Endothelial cell of umbilical vein (primary cell): Measurements from ENCODE around the gene CHST15. TPM values are rescaled to one million over a fixed set of nuclear protein-coding genes. Genes with fewer than 3 reads are reported as not detected.

ENCODE experiments used
- BruUV-seq: library from RNA; stranded (reverse); fragments of 400-500 nt; replicated peaks from 2 replicates; lab custom pipeline; 2021; lab: Mats Ljungman, UMichigan
- CTCF ChIA-PET: fragments of 300-600, 350-600 bp; sonication (Branson Sonifier 250); formaldehyde crosslinking; loops from one replicate; lab custom pipeline; 2021; ENCODE audit warnings: antibody characterized with exemption, inconsistent platforms; lab: Charles Lee
- POLR2A ChIA-PET: fragments of 300-600, 350-600 bp; sonication (Branson Sonifier 250); formaldehyde crosslinking; loops from one replicate; lab custom pipeline; 2021; ENCODE audit warnings: antibody characterized with exemption, inconsistent platforms; lab: Charles Lee
- DNase-seq: peaks from one replicate; pipeline ENCODE4 v3.0.0-alpha.2; 2011; ENCODE audit warnings: low read depth, low spot score
- FAIRE-seq: peaks from 2 replicates; lab custom pipeline; 2011; peaks lifted over from hg19 to GRCh38; lab: Jason Lieb, UNC
- H2AFZ ChIP-seq: 2 replicates; pipeline ENCODE4 v1.6.0; 2012; ENCODE audit warnings: low read depth, low read length, control low read depth, inconsistent platforms
- H3K27ac ChIP-seq: 2 replicates; pipeline ENCODE4 v1.5.1; 2011; ENCODE audit warnings: low read depth, mild to moderate bottlenecking, control low read depth, low read length, moderate library complexity; ENCODE audit not compliant: insufficient read depth
- H3K27me3 ChIP-seq, 2 experiments: 2 replicates each; pipeline versions ENCODE4 v1.6.0 to v1.6.1; 2011; ENCODE audit warnings: low read length in 2 of 2, mixed read lengths in 1 of 2; ENCODE audit not compliant: control insufficient read depth in 2 of 2, insufficient read depth in 2 of 2
- H3K36me3 ChIP-seq, 2 experiments: 2 replicates in 1 of 2; 3 replicates in 1 of 2; pipeline ENCODE4 v1.5.1; 2011; ENCODE audit warnings: low read length in 2 of 2, mild to moderate bottlenecking in 1 of 2, moderate library complexity in 1 of 2; ENCODE audit not compliant: control insufficient read depth in 2 of 2, insufficient read depth in 2 of 2; ENCODE audit errors: extremely low read depth in 1 of 2
- H3K4me1 ChIP-seq: 3 replicates; pipeline ENCODE4 v1.5.1; 2011; ENCODE audit warnings: mild to moderate bottlenecking, low read length; ENCODE audit not compliant: control insufficient read depth, insufficient read depth; ENCODE audit errors: extremely low read depth
- H3K4me2 ChIP-seq: 2 replicates; pipeline ENCODE4 v1.6.1; 2011; ENCODE audit warnings: low read length, control low read depth, mixed read lengths; ENCODE audit not compliant: insufficient read depth
- H3K4me3 ChIP-seq, 3 experiments: fragments of 200-600 bp in 1 of 3; sonication (generic), shearing (Covaris generic) in 1 of 3; replicated peaks in 1 of 3; 2 replicates each; pipeline ENCODE4 v1.5.1; 2011 to 2016; ENCODE audit warnings: control low read depth in 3 of 3, low read length in 3 of 3, mild to moderate bottlenecking in 2 of 3, inconsistent platforms in 1 of 3, low read depth in 1 of 3, moderate library complexity in 1 of 3; ENCODE audit not compliant: insufficient read depth in 1 of 3
- H3K79me2 ChIP-seq: 2 replicates; pipeline ENCODE4 v1.6.0; 2012; ENCODE audit warnings: low read length, inconsistent platforms; ENCODE audit not compliant: control insufficient read depth, insufficient read depth
- H3K9ac ChIP-seq: replicated peaks from 2 replicates; pipeline ENCODE3; 2011; ENCODE audit warnings: low read length, control low read depth; ENCODE audit not compliant: insufficient read depth; ENCODE audit errors: extremely low read depth
- H3K9me1 ChIP-seq: replicated peaks from 3 replicates; pipeline ENCODE4 v1.6.0; 2011; ENCODE audit warnings: mild to moderate bottlenecking, low read length; ENCODE audit not compliant: control insufficient read depth, insufficient read depth; ENCODE audit errors: extremely low read depth
- H3K9me3 ChIP-seq: replicated peaks from 2 replicates; pipeline ENCODE4 v1.5.1; 2012; ENCODE audit warnings: low read length, inconsistent platforms; ENCODE audit not compliant: control insufficient read depth, insufficient read depth
- H4K20me1 ChIP-seq: replicated peaks from 2 replicates; pipeline ENCODE3; 2011; ENCODE audit warnings: mild to moderate bottlenecking, low read length; ENCODE audit not compliant: control insufficient read depth, insufficient read depth; ENCODE audit errors: extremely low read depth
- EZH2 ChIP-seq: IDR thresholded peaks from 2 replicates; pipeline ENCODE4 v1.6.1; 2012; ENCODE audit warnings: borderline replicate concordance, low read depth, mild to moderate bottlenecking, moderate library complexity, low read length, inconsistent platforms; ENCODE audit not compliant: severe bottlenecking
- FOS ChIP-seq: IDR thresholded peaks from 2 replicates; pipeline ENCODE4 v1.6.1; 2011; ENCODE audit warnings: mild to moderate bottlenecking, low read length, moderate library complexity, borderline replicate concordance; ENCODE audit not compliant: insufficient read depth
- GATA2 ChIP-seq: IDR thresholded peaks from 2 replicates; pipeline ENCODE4 v1.7.0; 2011; ENCODE audit warnings: low read depth, mild to moderate bottlenecking, moderate library complexity, mixed read lengths, low read length; ENCODE audit not compliant: insufficient read length, insufficient read depth
- JUN ChIP-seq: IDR thresholded peaks from 2 replicates; pipeline ENCODE4 v1.6.1; 2011; ENCODE audit warnings: borderline replicate concordance, low read depth; ENCODE audit not compliant: insufficient read length, insufficient read depth
- MYC ChIP-seq: IDR thresholded peaks from one replicate; pipeline ENCODE4 v1.6.1; 2011; ENCODE audit warnings: mild to moderate bottlenecking, low read depth, low read length
- POLR2A ChIP-seq: IDR thresholded peaks from 2 replicates; pipeline ENCODE4 v1.6.1; 2012; ENCODE audit warnings: low read depth, mild to moderate bottlenecking, control low read depth, low read length
- POLR2AphosphoS5 ChIP-seq: IDR thresholded peaks from 2 replicates; pipeline ENCODE4 v1.6.1; 2012; ENCODE audit warnings: low read depth, mild to moderate bottlenecking, control low read depth, low read length, moderate library complexity; ENCODE audit not compliant: insufficient read depth
- dilution Hi-C: fragments of 300-500 bp; cut with MboI; formaldehyde crosslinking; loops from one replicate; pipeline ENCODE4 v1.15.0; 2019; ENCODE audit warnings: low sequenced_read_pairs; ENCODE audit not compliant: extremely low pct_ligation_motif_present
- intact Hi-C: fragments of 100-400 bp; cut with micrococcal nuclease; formaldehyde crosslinking; loops from one replicate; pipeline ENCODE4 v1.10.0; 2022
- polyA plus RNA-seq, 4 experiments: library from polyadenylated mRNA; depleted of rRNA in 3 of 4; stranded (reverse) in 3 of 4; unstranded in 1 of 4; fragments of >200 nt; gene quantifications; 2 replicates each; pipeline versions ENCODE4 v1.2.1 to v1.2.3, GENCODE V29; 2011 to 2012; ENCODE audit warnings: missing spikeins in 1 of 4
- total RNA-seq: library from RNA; stranded (reverse); gene quantifications from 2 replicates; pipeline ENCODE4 v1.2.3, GENCODE V29; 2021
- TF ChIP-seq, protein P1 (sequence below): IDR thresholded peaks from 2 replicates; pipeline ENCODE4 v1.6.1; 2011; ENCODE audit not compliant: insufficient read depth, insufficient read length
- TF ChIP-seq, protein P2 (sequence below), 2 donors: IDR thresholded peaks; 1 replicate in 1 of 2; 2 replicates in 1 of 2; pipeline ENCODE4 v1.5.1; 2011; ENCODE audit warnings: low read length in 2 of 2, mild to moderate bottlenecking in 2 of 2, moderate library complexity in 2 of 2, control low read depth in 1 of 2, inconsistent platforms in 1 of 2, low read depth in 1 of 2; ENCODE audit not compliant: insufficient read depth in 1 of 2; ENCODE audit errors: extremely low read depth in 1 of 2

CHST15 gene
- total and polyA plus RNA-seq, 2 donors (not counting 3 experiments of a cell fraction or from before 2014, with no cell fraction given), result 23.1 to 29.2 TPM

DNA sequence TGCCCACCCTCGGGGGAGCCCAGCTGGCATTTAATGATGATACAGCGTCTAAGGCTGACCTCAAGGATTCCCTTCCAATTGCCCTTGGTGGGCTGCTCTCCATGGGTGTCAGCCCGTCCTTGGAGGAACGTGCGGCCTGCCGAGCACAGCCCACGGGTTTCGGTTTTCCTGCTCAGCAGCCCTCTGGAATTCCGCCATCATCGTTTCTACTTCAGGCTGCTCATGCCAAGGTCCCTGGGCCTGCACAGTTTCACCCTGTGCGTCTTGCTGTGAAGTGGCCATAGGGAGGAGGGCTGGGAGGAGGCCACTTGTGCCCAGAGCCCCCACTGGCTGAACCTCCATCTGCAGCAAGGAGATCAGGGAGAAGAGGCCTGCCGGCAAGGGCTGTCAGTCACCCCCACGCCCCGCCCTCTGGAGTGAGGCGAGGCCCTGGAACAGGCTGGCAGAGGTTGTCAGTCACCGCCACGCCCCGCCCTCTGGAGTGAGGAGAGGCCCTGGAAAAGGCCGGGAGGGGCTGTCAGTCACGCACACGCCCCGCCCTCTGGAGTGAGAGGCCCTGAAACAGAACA lies 82.8 kb downstream of the CHST15 start:
- Histone ChIP-seq H2AFZ (no peak overlapping the region), H3K9me3 (no peaks in the 10 kb centered on the region), H3K36me3 (peaks cover 0 to 12% of the 10 kb centered on the region in 2 experiments), H3K27me3 (no peaks in the 10 kb centered on the region), H3K27ac (no peak overlapping the region), H3K4me3 (no peak overlapping the region), H3K4me1 (no peaks in the 10 kb centered on the region), H3K79me2 (no peaks in the 10 kb centered on the region), H4K20me1 (no peaks in the 10 kb centered on the region), H3K4me2 (no peak overlapping the region), H3K9ac (no peak overlapping the region), H3K9me1 (no peaks in the 10 kb centered on the region)
- ChIA-PET CTCF (interaction anchor here (2.1 kb wide), 1 partner anchor 378 kb away, joined by 6 read pairs; no protein-coding TSS in a partner anchor), POLR2A (no interaction called here)
- intact Hi-C loops, result no loop called here
- dilution Hi-C loops, result no loop called here
- FAIRE-seq, result no peak
- no TSS peak for BruUV-seq
- no peak for DNase-seq
- TF ChIP-seq GATA2, result no peak
- TF ChIP-seq MYC, result no peak
- no peak for TF ChIP-seq JUN
- TF ChIP-seq POLR2A, result no peak
- no peak for TF ChIP-seq POLR2AphosphoS5
- TF ChIP-seq, protein P1, sequence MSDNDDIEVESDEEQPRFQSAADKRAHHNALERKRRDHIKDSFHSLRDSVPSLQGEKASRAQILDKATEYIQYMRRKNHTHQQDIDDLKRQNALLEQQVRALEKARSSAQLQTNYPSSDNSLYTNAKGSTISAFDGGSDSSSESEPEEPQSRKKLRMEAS, result no peak
- TF ChIP-seq FOS, result no peak
- TF ChIP-seq, protein P2, sequence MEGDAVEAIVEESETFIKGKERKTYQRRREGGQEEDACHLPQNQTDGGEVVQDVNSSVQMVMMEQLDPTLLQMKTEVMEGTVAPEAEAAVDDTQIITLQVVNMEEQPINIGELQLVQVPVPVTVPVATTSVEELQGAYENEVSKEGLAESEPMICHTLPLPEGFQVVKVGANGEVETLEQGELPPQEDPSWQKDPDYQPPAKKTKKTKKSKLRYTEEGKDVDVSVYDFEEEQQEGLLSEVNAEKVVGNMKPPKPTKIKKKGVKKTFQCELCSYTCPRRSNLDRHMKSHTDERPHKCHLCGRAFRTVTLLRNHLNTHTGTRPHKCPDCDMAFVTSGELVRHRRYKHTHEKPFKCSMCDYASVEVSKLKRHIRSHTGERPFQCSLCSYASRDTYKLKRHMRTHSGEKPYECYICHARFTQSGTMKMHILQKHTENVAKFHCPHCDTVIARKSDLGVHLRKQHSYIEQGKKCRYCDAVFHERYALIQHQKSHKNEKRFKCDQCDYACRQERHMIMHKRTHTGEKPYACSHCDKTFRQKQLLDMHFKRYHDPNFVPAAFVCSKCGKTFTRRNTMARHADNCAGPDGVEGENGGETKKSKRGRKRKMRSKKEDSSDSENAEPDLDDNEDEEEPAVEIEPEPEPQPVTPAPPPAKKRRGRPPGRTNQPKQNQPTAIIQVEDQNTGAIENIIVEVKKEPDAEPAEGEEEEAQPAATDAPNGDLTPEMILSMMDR (IDR thresholded peaks at IDR 0.05; ENCODE audit: extremely low read depth in 1 of 2, insufficient read depth in 1 of 2, low read depth in 1 of 2, low read length in 2 of 2), result no peak
- no peak for TF ChIP-seq EZH2
